Activated naive CD4-positive, alpha-beta T cell (primary cell): ENCODE measurements around the gene COL9A1.

ENCODE experiments used
- DNase-seq, 4 experiments: peaks; one replicate each; lab custom pipeline; 2025; lab: John Stamatoyannopoulos, UW

Gene COL9A1

GRCh38 chr6:70286905-70287304 is 16.0 kb downstream of the COL9A1 start:
- DNase-seq: no peak

GRCh38 chr6:70285201-70285600 is 17.7 kb downstream of the COL9A1 start:
- DNase-seq: no peak

- no peak for DNase-seq
Measured at GRCh38 chr6:70282919-70283461, 19.9 kb downstream of the COL9A1 start.

GRCh38 chr6:70282312-70282918 is 20.5 kb downstream of the COL9A1 start:
- DNase-seq: no peak

GRCh38 chr6:70281923-70282311 is 21.0 kb downstream of the COL9A1 start:
- DNase-seq: no peak

- no peak for DNase-seq
Measured at GRCh38 chr6:70280400-70280853, 22.5 kb downstream of the COL9A1 start.

GRCh38 chr6:70277470-70277869 is 25.4 kb downstream of the COL9A1 start:
- no peak for DNase-seq

GRCh38 chr6:70274338-70274737 is 28.5 kb downstream of the COL9A1 start:
- DNase-seq: no peak

GRCh38 chr6:70272071-70272470 is 30.8 kb downstream of the COL9A1 start:
- DNase-seq: no peak

GRCh38 chr6:70270287-70271005 is 32.4 kb downstream of the COL9A1 start:
- DNase-seq: no peak

- no peak for DNase-seq
Measured at GRCh38 chr6:70266142-70266541, 36.7 kb downstream of the COL9A1 start.

GRCh38 chr6:70264306-70264705 is 38.6 kb downstream of the COL9A1 start:
- no peak for DNase-seq

- DNase-seq: no peak
Measured at GRCh38 chr6:70258483-70258882, 44.4 kb downstream of the COL9A1 start.

GRCh38 chr6:70257768-70258273 is 45.1 kb downstream of the COL9A1 start:
- DNase-seq: no peak

GRCh38 chr6:70254784-70255183 is 48.1 kb downstream of the COL9A1 start:
- no peak for DNase-seq

- no peak for DNase-seq
Measured at GRCh38 chr6:70253923-70254322, 49.0 kb downstream of the COL9A1 start.

- DNase-seq: no peak
Measured at GRCh38 chr6:70252604-70253003, 50.3 kb downstream of the COL9A1 start.

GRCh38 chr6:70246118-70246517 is 56.8 kb downstream of the COL9A1 start:
- no peak for DNase-seq

- DNase-seq: no peak
Measured at GRCh38 chr6:70241991-70242420, 60.9 kb downstream of the COL9A1 start.

GRCh38 chr6:70241031-70241430 is 61.9 kb downstream of the COL9A1 start:
- no peak for DNase-seq

- no peak for DNase-seq
Measured at GRCh38 chr6:70236343-70236742, 66.5 kb downstream of the COL9A1 start.

GRCh38 chr6:70234561-70235236 is 68.2 kb downstream of the COL9A1 start:
- no peak for DNase-seq

GRCh38 chr6:70231311-70231710 is 71.6 kb downstream of the COL9A1 start:
- DNase-seq: no peak
